B cell (primary cell): ENCODE results near the gene POU2F3.

Source experiments
- EZH2 ChIP-seq: IDR thresholded peaks from 2 replicates; pipeline ENCODE4 v1.6.1; 2012; ENCODE audit warnings: borderline replicate concordance, low read depth, mild to moderate bottlenecking, moderate library complexity, low read length; ENCODE audit not compliant: insufficient read depth, poor library complexity, severe bottlenecking
- TF ChIP-seq, protein P1 (sequence below): fragments of 200-600 bp; IDR thresholded peaks from one replicate; pipeline ENCODE4 v1.8.0; 2022; ENCODE audit warnings: antibody characterized with exemption, mild to moderate bottlenecking

GRCh38 chr11:120336641-120337354, 96.9 kb downstream of the POU2F3 start:
- TF ChIP-seq, protein P1, sequence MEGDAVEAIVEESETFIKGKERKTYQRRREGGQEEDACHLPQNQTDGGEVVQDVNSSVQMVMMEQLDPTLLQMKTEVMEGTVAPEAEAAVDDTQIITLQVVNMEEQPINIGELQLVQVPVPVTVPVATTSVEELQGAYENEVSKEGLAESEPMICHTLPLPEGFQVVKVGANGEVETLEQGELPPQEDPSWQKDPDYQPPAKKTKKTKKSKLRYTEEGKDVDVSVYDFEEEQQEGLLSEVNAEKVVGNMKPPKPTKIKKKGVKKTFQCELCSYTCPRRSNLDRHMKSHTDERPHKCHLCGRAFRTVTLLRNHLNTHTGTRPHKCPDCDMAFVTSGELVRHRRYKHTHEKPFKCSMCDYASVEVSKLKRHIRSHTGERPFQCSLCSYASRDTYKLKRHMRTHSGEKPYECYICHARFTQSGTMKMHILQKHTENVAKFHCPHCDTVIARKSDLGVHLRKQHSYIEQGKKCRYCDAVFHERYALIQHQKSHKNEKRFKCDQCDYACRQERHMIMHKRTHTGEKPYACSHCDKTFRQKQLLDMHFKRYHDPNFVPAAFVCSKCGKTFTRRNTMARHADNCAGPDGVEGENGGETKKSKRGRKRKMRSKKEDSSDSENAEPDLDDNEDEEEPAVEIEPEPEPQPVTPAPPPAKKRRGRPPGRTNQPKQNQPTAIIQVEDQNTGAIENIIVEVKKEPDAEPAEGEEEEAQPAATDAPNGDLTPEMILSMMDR = no peak
- TF ChIP-seq EZH2 = no peak
